A549 treated with ZK216348 at 1 μM for 4 hours (cell line): ENCODE data around the gene OR5L1. TPM values are rescaled to one million over a fixed set of nuclear protein-coding genes. Genes with fewer than 3 reads are reported as not detected.

Source experiments
- total RNA-seq: library from RNA; stranded (reverse); fragments of 200-300 nt; extraction: Qiagen RNA extraction; gene quantifications from 5 replicates; pipeline ENCODE4 v1.2.3, GENCODE V29; 2022; ENCODE audit warnings: low read depth

OR5L1 gene
- total RNA-seq = not detected in 5 replicates

GRCh38 chr11:55811067-55811466, at the start of gene OR5L1:
OR5L1 (plus strand) TSS chr11:55811367; CDS start chr11:55811467, 100 bp downstream.

GRCh38 chr11:55773138-55773537, 38.0 kb upstream of the OR5L1 start, which contains the start of gene OR5D13:
OR5D13 (plus strand) TSS chr11:55773438; CDS start chr11:55773438, 0 bp downstream.

GRCh38 chr11:55795256-55795655, 15.9 kb upstream of the OR5L1 start, which contains the start of gene OR5D14:
OR5D14 (plus strand) TSS chr11:55795556; CDS start chr11:55795556, 0 bp downstream.

GRCh38 chr11:55819330-55819729, 8.2 kb downstream of the OR5L1 start, which contains the start of gene OR5D18:
OR5D18 (plus strand) TSS chr11:55819630; CDS start chr11:55819630, 0 bp downstream.

GRCh38 chr11:55826919-55827318, 15.8 kb downstream of the OR5L1 start, which contains the start of gene OR5L2:
OR5L2 (plus strand) TSS chr11:55827219; CDS start chr11:55827219, 0 bp downstream.

GRCh38 chr11:55838452-55838851, 27.3 kb downstream of the OR5L1 start, which contains the start of gene OR5D16:
OR5D16 (plus strand) TSS chr11:55838752; CDS start chr11:55838752, 0 bp downstream.

Other genes with a start within 250 kb of the OR5L1 start
- gene OR4C16, start 239.2 kb upstream of the OR5L1 start, total RNA-seq = not detected in 5 replicates
- not detected in 5 replicates for gene OR4C11, start 203.7 kb upstream of the OR5L1 start, total RNA-seq
- gene OR4P4, start 176.3 kb upstream of the OR5L1 start, total RNA-seq = not detected in 5 replicates
- gene OR4S2, start 163.0 kb upstream of the OR5L1 start, total RNA-seq = not detected in 5 replicates
- not detected in 5 replicates for gene OR4C6, start 149.2 kb upstream of the OR5L1 start, total RNA-seq
- gene OR5D13, start 37.9 kb upstream of the OR5L1 start, total RNA-seq = not detected in 5 replicates
- gene OR5D14, start 15.8 kb upstream of the OR5L1 start, total RNA-seq = not detected in 5 replicates
- not detected in 5 replicates for gene OR5D18, start 8.3 kb downstream of the OR5L1 start, total RNA-seq
- not detected in 5 replicates for gene OR5L2, start 15.9 kb downstream of the OR5L1 start, total RNA-seq
- not detected in 5 replicates for gene OR5D16, start 27.4 kb downstream of the OR5L1 start, total RNA-seq
- not detected in 5 replicates for gene TRIM51, start 71.9 kb downstream of the OR5L1 start, total RNA-seq
- not detected in 5 replicates for gene OR5W2, start 103.2 kb downstream of the OR5L1 start, total RNA-seq
- gene OR5I1, start 125.0 kb downstream of the OR5L1 start, total RNA-seq = not detected in 5 replicates
- gene OR10AG1, start 158.6 kb downstream of the OR5L1 start, total RNA-seq = not detected in 5 replicates
- gene OR5F1, start 183.3 kb downstream of the OR5L1 start, total RNA-seq = not detected in 5 replicates
- gene OR5AS1, start 216.3 kb downstream of the OR5L1 start, total RNA-seq = not detected in 5 replicates